ENCODE measurements around the gene DNM3.

- TF ChIP-seq POLR2A (IDR thresholded peaks at IDR 0.05; ENCODE audit: low read length) (no peak), GATA1 (IDR thresholded peaks at IDR 0.05; ENCODE audit: low read depth, low read length) (no peak)
Measured at GRCh38 chr1:172117800-172118199, 276.5 kb downstream of the DNM3 start.
